RKO (cell line): ENCODE data around the gene PPP1R1B.

Experiments
- DNase-seq: peaks from one replicate; pipeline ENCODE4 v3.0.0-alpha.2; 2016; ENCODE audit warnings: low spot score

PPP1R1B gene

GRCh38 chr17:39653662-39654331 is 27.0 kb downstream of the PPP1R1B start:
- DNase-seq = peak; percentile 15

DNA sequence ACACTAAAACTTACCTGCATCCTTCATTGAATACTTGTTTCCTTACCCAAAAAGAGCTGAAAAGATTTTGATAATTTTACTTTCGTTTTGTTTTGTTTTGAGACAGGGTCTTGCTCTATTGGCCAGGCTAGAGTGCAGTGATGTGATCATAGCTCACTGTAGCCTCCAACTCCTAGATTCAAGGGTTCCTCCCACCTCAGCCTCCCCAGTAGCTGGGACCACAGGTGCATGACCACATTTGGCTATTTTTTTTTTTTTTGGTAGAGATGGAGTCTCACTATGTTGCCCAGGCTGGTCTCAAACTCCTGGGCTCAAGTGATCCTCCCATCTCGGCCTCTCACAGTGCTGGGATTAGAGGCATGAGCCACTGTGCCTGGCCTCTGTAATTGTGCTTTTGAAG is 28.4 kb downstream of the PPP1R1B start:
- DNase-seq = no peak

- no peak for DNase-seq
Measured at GRCh38 chr17:39658346-39658745, 31.6 kb downstream of the PPP1R1B start.

- no peak for DNase-seq
Measured at GRCh38 chr17:39658760-39659159, 32.0 kb downstream of the PPP1R1B start.

DNA sequence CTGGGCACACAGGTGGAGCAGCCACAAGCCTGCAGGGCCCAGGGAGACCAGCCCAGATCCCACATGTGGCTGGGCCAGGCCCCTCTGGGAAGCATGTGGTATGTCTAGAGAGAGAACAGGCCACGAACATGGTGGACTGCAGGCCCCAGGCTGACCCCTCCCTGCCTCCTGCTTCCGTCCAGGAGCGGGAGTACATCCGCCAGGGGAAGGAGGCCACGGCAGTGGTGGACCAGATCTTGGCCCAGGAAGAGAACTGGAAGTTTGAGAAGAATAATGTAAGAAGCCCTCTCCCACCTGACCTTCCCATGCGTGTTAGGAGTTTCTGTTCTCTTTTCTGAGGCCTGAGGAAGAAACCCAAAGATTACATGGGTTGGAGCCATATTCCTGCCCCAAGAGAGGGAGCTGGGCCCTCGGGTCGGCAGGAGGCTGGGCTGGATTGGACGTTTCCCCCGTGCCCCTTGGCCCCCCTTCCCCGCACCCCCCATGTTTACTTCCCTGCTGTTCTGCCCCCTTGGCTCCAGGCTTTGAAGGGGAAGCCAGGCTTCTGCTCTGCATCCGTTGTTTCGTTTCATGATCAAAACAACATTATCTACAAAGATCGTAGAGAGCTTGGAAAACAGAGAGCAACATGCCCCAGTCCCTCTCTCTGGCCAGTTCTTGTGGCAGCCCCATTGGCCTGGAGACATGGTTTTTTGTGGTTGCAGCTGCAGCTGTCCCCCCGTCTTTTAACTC is 32.7 kb downstream of the PPP1R1B start:
- DNase-seq = no peak

DNA sequence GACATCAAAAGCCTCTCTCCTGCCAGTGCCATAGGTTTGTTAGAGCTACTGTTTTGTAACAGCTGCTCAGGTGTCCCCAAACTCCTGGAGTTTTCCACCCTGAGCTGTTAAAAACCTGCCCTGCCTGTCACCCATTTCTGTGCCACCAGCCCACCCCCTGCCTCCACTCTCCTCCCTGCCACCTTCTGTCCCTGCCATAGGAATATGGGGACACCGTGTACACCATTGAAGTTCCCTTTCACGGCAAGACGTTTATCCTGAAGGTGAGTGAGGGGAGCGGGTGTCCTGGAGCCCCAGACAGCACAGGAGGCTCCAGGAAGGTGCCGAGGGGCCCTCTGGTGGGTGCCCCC is 33.2 kb downstream of the PPP1R1B start:
- DNase-seq = no peak

GRCh38 chr17:39660397-39661385 is 33.9 kb downstream of the PPP1R1B start:
- DNase-seq = no peak

DNA sequence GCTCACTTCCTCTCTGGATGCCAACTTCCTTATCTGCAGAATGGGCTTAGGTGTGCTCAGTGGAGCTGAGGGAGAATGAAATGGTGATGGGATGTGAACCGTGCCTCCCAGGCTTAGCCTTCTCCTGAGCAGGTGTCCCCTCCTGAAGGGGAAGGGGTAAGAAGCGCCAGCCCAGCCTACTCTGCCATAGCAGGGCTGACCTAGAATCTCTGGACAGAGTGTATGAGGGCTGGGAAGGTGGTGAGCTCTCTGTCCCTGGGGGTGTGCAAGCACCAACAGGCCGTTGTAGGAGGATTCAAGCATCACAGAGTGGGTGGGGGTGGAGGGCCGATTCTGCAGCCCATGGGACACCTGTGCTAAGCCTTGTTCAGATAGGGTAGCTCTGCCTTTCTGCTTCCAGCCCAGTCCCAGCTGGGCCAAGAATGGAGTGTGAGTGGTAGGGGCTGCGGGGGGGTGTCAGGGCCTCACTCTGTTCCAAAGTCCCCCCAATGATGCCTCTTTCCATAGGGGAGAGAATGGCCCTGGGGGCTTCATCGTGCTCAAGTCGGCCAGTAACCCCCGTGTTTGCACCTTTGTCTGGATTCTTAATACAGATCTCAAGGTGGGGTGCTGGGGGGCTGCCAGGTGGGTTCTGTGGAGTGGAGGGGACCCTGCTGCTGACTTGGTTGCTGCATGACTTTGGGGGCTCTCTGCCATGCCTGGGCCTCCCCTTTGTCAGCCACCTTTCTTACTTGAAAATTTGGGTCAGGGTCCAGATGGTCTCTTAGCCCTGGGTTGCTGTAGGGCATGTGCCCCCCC is 35.2 kb downstream of the PPP1R1B start:
- DNase-seq = no peak

DNA sequence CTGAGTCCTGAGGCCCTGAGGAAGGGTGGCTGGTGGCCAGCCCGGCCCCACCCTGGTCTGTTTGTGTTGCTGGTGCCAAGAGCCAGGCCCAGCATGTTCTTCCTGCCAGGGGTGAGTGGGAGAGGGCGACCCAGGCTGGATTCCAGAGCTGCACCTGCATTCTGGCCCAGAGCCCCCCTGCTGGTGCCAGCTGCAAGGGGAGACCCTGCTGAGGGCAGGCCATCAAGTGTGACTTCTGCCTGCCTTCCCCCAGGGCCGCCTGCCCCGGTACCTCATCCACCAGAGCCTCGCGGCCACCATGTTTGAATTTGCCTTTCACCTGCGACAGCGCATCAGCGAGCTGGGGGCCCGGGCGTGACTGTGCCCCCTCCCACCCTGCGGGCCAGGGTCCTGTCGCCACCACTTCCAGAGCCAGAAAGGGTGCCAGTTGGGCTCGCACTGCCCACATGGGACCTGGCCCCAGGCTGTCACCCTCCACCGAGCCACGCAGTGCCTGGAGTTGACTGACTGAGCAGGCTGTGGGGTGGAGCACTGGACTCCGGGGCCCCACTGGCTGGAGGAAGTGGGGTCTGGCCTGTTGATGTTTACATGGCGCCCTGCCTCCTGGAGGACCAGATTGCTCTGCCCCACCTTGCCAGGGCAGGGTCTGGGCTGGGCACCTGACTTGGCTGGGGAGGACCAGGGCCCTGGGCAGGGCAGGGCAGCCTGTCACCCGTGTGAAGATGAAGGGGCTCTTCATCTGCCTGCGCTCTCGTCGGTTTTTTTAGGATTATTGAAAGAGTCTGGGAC is 36.0 kb downstream of the PPP1R1B start:
- no peak for DNase-seq

GRCh38 chr17:39663340-39663687 is 36.6 kb downstream of the PPP1R1B start:
- DNase-seq = no peak

DNA sequence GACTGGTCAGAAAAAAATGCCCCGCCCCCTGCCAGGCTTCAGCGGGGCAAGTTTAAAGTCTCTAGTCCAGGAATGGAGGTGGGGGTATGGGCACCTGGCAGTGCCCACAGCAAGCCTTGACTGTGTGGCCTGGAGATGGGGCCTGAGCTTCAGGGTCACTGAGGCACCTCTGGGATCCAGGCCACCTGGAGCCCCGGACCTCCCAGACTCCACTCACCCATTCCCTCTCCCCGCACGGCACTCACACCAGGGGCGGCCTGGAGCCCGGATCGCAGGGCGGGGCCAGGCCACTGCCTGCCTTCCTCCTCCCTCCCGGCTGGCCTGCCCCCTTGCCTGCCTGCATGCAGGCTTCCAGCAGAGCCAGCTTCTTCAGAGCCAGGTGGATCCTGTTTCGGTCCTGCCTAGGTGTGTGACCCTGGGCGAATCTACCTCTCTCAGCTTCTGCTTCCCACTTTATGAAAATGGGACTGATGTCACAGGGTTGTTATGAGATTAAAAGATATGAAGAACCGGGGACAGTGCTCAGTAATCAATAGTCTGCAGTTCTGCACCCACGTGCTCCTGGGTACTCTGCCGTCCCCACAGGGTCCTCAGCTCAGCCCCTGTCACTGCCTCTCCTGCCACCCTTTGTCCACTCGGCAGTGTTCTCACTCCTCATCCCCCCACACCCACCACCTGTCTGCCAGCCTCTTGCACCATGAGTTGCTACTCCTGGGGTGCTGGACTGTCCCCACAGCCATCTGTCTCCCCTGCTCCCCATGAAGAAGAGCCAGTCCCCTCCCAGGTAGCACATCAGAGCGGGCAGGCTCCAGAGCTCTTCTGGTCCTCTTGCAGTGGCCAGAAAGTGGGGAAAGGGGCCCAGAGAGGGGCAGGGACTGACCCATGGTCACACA is 37.2 kb downstream of the PPP1R1B start:
- no peak for DNase-seq

DNA sequence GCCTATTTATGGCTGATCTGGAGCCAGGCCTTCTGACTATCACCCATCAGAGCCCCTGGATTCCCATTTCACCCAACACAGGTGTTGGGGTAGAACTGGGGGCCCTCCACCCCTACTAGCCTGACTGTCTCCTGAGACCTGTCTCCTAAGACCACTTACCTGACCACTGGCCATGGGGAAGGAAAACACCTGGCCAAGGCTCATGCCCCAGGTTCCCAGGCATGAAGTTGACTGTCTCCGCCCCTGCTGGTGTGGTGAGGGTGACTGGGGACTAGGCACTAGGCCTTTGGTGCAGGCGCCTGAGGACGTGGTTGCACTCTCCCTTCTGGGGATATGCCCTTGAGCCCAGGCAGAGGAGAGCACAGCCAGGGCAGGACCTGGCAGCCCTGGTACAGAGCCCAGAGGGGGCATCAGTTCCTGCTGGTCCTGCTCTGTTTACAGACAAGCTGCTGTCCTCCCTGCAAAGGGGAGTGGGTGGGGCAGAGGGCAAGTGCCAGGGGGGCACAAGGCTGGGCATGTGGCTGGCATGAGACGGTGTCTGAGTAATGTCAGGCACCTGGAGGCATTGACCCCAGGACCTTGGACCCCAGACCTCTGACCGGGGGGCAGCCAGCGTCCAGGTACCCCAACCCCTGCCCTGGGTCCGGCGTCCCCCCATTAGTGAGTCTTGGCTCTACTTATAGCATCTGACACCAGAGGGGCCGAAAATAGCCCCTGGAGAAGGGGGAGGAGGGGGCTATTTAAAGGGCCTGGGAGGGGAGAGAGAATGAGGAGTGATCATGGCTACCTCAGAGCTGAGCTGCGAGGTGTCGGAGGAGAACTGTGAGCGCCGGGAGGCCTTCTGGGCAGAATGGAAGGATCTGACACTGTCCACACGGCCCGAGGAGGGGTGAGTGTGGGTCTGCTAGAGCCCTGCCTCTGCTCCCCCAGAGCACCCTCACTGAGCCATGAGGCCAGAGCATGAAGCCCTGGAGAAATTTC is 38.1 kb downstream of the PPP1R1B start, which contains the start of gene TCAP:
Gene TCAP, plus strand, starts transcription at position 769 of the 981 bp plus-strand sequence. Its CDS starts 11 bp downstream, at position 780.
- no peak for DNase-seq

DNA sequence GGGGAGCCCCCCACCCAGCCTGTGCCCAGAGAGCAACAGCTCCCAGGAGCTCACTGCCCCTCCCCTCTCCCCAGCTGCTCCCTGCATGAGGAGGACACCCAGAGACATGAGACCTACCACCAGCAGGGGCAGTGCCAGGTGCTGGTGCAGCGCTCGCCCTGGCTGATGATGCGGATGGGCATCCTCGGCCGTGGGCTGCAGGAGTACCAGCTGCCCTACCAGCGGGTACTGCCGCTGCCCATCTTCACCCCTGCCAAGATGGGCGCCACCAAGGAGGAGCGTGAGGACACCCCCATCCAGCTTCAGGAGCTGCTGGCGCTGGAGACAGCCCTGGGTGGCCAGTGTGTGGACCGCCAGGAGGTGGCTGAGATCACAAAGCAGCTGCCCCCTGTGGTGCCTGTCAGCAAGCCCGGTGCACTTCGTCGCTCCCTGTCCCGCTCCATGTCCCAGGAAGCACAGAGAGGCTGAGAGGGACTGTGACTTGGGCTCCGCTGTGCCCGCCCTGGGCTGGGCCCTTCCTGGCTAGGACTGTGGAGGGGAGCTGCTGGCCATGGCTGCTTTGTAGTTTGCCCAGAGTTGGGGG is 39.0 kb downstream of the PPP1R1B start:
- DNase-seq = no peak

DNA sequence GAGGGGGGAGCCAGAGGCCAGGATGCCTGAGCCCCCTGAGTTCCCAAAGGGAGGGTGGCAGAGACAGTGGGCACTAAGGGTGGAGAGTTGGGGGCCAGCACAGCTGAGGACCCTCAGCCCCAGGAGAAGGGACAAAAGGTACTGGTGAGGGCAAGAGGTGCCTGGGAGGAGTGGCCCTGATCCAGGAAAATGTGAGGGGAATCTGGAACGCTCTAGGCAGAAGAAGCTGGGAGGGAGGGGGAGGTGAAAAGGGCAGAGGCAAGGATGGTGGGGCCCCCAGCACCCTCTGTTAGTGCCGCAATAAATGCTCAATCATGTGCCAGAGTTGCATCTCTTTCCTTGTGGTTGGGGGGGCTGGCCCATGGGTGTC is 39.5 kb downstream of the PPP1R1B start:
- no peak for DNase-seq

- DNase-seq = no peak
Measured at GRCh38 chr17:39666601-39667261, 40.0 kb downstream of the PPP1R1B start.

DNA sequence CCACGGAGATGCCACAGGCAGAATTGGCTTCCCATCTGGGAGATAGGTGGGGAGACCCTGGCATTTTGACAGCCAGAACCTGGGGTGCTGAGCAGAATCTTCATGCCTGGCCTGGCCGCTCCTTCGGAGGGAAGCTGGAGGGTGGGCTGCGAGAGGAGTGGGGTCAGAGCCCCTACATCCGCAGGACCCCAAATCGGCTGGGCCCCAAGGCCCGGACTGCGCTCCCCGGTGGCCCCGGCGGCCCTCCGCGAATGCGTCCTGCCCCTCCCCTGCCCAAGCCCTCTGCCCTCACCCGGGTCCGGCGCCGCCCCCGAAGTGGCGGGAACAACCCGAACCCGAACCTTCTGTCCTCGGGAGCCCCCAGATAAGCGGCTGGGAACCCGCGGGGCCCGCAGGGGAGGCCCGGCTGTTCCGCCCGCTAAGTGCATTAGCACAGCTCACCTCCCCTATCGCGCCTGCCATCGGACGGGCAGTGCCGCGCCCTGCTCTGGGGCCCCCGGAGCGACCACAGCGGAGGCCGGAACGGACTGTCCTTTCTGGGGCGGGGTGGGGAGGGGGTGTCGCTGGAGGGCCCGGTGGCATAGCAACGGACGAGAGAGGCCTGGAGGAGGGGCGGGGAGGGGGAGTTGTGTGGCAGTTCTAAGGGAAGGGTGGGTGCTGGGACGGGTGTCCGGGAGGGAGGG is 40.7 kb downstream of the PPP1R1B start:
- no peak for DNase-seq
